ENCODE results near the gene CTPS1. TPM values are rescaled to one million over a fixed set of nuclear protein-coding genes. Genes with fewer than 3 reads are reported as not detected.

The CTPS1 gene
- total and polyA plus RNA-seq, 2 of the 13 experiments (the other 11 are each of a cell fraction or from before 2014, with no cell fraction given): 9.6 to 42.8 TPM

DNA sequence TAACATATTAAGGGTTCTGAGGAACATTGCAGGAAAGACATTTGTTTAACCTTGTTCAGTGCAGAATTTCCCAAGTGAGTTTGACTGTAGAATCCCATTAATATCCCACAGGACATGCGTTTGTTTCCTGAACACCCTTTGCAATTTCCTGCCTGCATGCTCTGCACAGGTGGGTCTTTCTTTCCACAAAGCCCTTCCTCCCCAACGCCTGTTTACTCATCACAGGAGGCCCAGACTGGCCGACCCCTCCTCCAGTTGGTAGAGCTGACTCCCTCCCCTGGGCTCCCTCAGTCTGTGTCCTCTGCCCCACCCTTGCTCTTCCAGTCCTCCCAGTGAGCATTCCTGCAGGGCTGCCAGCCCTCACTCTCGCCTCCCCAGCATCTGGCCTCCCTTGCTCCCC lies 47.5 kb upstream of the CTPS1 start (continued):
- no peak for TF ChIP-seq ZBTB40 (IDR thresholded peaks at IDR 0.05)
- no peak for TF ChIP-seq ZBTB40 (CRISPR knock-in tag; IDR thresholded peaks at IDR 0.05)
- TF ChIP-seq, protein P1, sequence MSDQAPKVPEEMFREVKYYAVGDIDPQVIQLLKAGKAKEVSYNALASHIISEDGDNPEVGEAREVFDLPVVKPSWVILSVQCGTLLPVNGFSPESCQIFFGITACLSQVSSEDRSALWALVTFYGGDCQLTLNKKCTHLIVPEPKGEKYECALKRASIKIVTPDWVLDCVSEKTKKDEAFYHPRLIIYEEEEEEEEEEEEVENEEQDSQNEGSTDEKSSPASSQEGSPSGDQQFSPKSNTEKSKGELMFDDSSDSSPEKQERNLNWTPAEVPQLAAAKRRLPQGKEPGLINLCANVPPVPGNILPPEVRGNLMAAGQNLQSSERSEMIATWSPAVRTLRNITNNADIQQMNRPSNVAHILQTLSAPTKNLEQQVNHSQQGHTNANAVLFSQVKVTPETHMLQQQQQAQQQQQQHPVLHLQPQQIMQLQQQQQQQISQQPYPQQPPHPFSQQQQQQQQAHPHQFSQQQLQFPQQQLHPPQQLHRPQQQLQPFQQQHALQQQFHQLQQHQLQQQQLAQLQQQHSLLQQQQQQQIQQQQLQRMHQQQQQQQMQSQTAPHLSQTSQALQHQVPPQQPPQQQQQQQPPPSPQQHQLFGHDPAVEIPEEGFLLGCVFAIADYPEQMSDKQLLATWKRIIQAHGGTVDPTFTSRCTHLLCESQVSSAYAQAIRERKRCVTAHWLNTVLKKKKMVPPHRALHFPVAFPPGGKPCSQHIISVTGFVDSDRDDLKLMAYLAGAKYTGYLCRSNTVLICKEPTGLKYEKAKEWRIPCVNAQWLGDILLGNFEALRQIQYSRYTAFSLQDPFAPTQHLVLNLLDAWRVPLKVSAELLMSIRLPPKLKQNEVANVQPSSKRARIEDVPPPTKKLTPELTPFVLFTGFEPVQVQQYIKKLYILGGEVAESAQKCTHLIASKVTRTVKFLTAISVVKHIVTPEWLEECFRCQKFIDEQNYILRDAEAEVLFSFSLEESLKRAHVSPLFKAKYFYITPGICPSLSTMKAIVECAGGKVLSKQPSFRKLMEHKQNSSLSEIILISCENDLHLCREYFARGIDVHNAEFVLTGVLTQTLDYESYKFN (CRISPR knock-in tag; conservative IDR thresholded peaks at IDR 0.05): peak; percentile 49; the same call in 1 of the 2 replicates
- no peak for TF ChIP-seq FOXA1 (IDR thresholded peaks at IDR 0.05)
- TF ChIP-seq FOXA1 (CRISPR knock-in tag; IDR thresholded peaks at IDR 0.05): peak; percentile 59
- TF ChIP-seq, protein P2, sequence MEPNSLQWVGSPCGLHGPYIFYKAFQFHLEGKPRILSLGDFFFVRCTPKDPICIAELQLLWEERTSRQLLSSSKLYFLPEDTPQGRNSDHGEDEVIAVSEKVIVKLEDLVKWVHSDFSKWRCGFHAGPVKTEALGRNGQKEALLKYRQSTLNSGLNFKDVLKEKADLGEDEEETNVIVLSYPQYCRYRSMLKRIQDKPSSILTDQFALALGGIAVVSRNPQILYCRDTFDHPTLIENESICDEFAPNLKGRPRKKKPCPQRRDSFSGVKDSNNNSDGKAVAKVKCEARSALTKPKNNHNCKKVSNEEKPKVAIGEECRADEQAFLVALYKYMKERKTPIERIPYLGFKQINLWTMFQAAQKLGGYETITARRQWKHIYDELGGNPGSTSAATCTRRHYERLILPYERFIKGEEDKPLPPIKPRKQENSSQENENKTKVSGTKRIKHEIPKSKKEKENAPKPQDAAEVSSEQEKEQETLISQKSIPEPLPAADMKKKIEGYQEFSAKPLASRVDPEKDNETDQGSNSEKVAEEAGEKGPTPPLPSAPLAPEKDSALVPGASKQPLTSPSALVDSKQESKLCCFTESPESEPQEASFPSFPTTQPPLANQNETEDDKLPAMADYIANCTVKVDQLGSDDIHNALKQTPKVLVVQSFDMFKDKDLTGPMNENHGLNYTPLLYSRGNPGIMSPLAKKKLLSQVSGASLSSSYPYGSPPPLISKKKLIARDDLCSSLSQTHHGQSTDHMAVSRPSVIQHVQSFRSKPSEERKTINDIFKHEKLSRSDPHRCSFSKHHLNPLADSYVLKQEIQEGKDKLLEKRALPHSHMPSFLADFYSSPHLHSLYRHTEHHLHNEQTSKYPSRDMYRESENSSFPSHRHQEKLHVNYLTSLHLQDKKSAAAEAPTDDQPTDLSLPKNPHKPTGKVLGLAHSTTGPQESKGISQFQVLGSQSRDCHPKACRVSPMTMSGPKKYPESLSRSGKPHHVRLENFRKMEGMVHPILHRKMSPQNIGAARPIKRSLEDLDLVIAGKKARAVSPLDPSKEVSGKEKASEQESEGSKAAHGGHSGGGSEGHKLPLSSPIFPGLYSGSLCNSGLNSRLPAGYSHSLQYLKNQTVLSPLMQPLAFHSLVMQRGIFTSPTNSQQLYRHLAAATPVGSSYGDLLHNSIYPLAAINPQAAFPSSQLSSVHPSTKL (CRISPR knock-in tag; IDR thresholded peaks at IDR 0.05): peak; percentile 19; the same call in 1 of the 2 replicates
- no peak for TF ChIP-seq TOPORS (CRISPR knock-in tag; IDR thresholded peaks at IDR 0.05)
- TF ChIP-seq TAF1 (CRISPR knock-in tag; IDR thresholded peaks at IDR 0.05): no peak
- TF ChIP-seq SOX5 (CRISPR knock-in tag; IDR thresholded peaks at IDR 0.05; ENCODE audit: borderline replicate concordance): peak; percentile 53; the same call in 1 of the 2 replicates
- TF ChIP-seq ZNF263 (CRISPR knock-in tag; IDR thresholded peaks at IDR 0.05): peak; percentile 97
- no peak for TF ChIP-seq SIN3B (IDR thresholded peaks at IDR 0.05; ENCODE audit: low read length)
- no peak for TF ChIP-seq ZNF549 (CRISPR knock-in tag; IDR thresholded peaks at IDR 0.05)
- TF ChIP-seq PAX8 (CRISPR knock-in tag; IDR thresholded peaks at IDR 0.05; ENCODE audit: borderline replicate concordance): no peak
- TF ChIP-seq MIXL1 (CRISPR knock-in tag; IDR thresholded peaks at IDR 0.05): 0 out of 2 replicates have a peak, but pooled peaks have one; percentile 10
- peak; percentile 19; the same call in 1 of the 2 replicates for TF ChIP-seq PHF21A (CRISPR knock-in tag; IDR thresholded peaks at IDR 0.05)
- peak; percentile 57 for TF ChIP-seq FOXA3 (CRISPR knock-in tag; IDR thresholded peaks at IDR 0.05)
